ENCODE results near the gene CDH24. TPM values are rescaled to one million over a fixed set of nuclear protein-coding genes. Genes with fewer than 3 reads are reported as not detected.

Gene CDH24
- total and polyA plus RNA-seq, 2 donors (not counting 1 experiment from before 2014, with no cell fraction given): 0.96 to 1.0 TPM

GRCh38 chr14:23101213-23101970, 44.1 kb upstream of the CDH24 start:
- H3K27ac Mint-ChIP-seq: no peak overlapping the region
- POLR2A ChIA-PET: interaction anchor here (0.5 kb wide), 1 partner anchor 28 kb away, joined by 5 read pairs; no protein-coding TSS in a partner anchor
- Histone ChIP-seq H3K9me3 (ENCODE audit: control extremely low read depth in 1 of 3, control insufficient read depth in 2 of 3, insufficient read depth in 1 of 3, low read length in 2 of 3) (no peaks in the 10 kb centered on the region), H3K4me1 (ENCODE audit: control insufficient read depth in 2 of 2, insufficient read depth in 2 of 2, low read length in 2 of 2) (peaks cover 7 to 9% of the 10 kb centered on the region in 2 donors), H3K4me2 (replicated peaks; ENCODE audit: low read depth, low read length, poor library complexity, severe bottlenecking) (no peak overlapping the region), H3K36me3 (replicated peaks in 1 of 2; ENCODE audit: control extremely low read depth in 1 of 2, control insufficient read depth in 1 of 2, extremely low read depth in 1 of 2, insufficient read depth in 2 of 2, low read length in 1 of 2) (peaks cover 5 to 25% of the 10 kb centered on the region in 2 experiments), H4K20me1 (ENCODE audit: control insufficient read depth, insufficient read depth, low read length, poor library complexity, severe bottlenecking) (peaks cover 5% of the 10 kb centered on the region), H3K27ac (ENCODE audit: low read length in 2 of 2) (no peak overlapping the region), H3K27me3 (replicated peaks in 1 of 4; ENCODE audit: control extremely low read depth in 1 of 4, control insufficient read depth in 3 of 4, insufficient read depth in 4 of 4, low read length in 3 of 4) (no peaks in the 10 kb centered on the region), H2AFZ (ENCODE audit: insufficient read depth, low read depth, low read length, poor library complexity, severe bottlenecking) (no peak overlapping the region), H3K4me3 (ENCODE audit: control extremely low read depth in 1 of 5, extremely low read depth in 1 of 5, insufficient read depth in 1 of 5, low read depth in 2 of 5, low read length in 4 of 5) (no peak overlapping the region), H3K79me2 (ENCODE audit: control insufficient read depth, insufficient read depth, low read length) (peaks cover 35% of the 10 kb centered on the region), H3K9ac (ENCODE audit: low read length) (no peak overlapping the region)
- intact Hi-C loops (cut with micrococcal nuclease): no loop called here
- H3K27me3 Mint-ChIP-seq: no peaks in the 10 kb centered on the region
- no peaks in the 10 kb centered on the region for H3K9me3 Mint-ChIP-seq (ENCODE audit: insufficient read depth)
- no peak for DNase-seq
- no peak for TF ChIP-seq EZH2 (IDR thresholded peaks at IDR 0.05; ENCODE audit: borderline replicate concordance, insufficient read depth, low read depth, low read length, poor library complexity, severe bottlenecking)
- no peak for ATAC-seq (ENCODE audit: low read depth)
- WGBS (ENCODE audit: insufficient coverage): 100% methylated on average over 1 of the region's 6 CpGs
- H3K4me1 Mint-ChIP-seq: peaks cover 21% of the 10 kb centered on the region
- H3K4me3 Mint-ChIP-seq: no peak overlapping the region
- CTCF ChIA-PET: interaction anchor here (1.7 kb wide), 1 partner anchor 33 kb away, joined by 5 read pairs; no protein-coding TSS in a partner anchor

DNA sequence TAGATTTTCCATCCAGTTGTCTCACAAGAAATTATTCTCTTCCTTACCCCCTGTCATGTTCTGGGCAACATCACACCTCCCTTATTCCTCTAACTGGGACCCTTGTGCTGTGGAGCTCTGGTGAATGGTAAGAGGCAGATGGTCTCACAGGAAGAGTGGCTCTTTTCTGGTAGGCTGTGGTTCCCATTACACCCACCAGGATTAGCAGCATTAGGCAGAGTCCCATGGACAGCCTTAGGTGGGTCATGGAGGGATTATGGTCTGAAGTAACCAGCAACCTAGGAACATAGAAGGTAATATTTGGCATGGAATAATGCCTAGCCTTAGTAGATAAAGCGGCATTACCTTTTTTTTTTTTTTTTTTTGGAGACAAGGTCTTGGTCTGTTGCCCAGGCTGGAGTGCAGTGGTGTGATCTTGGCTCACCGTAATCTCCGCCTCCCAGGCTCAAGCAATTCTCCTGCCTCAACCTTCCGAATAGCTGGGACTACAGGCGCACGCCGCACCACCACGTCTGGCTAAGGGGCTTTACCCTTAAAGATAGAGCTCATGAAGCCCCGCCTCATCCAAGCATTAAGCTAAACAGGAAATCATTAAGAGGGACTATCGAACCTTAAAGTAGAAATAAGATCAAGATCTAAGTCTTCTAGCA, 42.0 kb upstream of the CDH24 start:
- CTCF ChIA-PET: interaction anchor here (0.6 to 0.8 kb wide), 2 partner anchors 22 to 172 kb away, joined by 3 to 5 read pairs; no protein-coding TSS in a partner anchor
- no peak overlapping the region for H2AFZ ChIP-seq (ENCODE audit: insufficient read depth, low read depth, low read length, poor library complexity, severe bottlenecking)
- ATAC-seq (ENCODE audit: low read depth) (no peak), DNase-seq (no peak)
- peaks cover 8% of the 10 kb centered on the region for H4K20me1 ChIP-seq (ENCODE audit: control insufficient read depth, insufficient read depth, low read length, poor library complexity, severe bottlenecking)
- no peak overlapping the region for H3K4me2 ChIP-seq (replicated peaks; ENCODE audit: low read depth, low read length, poor library complexity, severe bottlenecking)
- no peak for TF ChIP-seq EZH2 (IDR thresholded peaks at IDR 0.05; ENCODE audit: borderline replicate concordance, insufficient read depth, low read depth, low read length, poor library complexity, severe bottlenecking)
- TF ChIP-seq, protein P1, sequence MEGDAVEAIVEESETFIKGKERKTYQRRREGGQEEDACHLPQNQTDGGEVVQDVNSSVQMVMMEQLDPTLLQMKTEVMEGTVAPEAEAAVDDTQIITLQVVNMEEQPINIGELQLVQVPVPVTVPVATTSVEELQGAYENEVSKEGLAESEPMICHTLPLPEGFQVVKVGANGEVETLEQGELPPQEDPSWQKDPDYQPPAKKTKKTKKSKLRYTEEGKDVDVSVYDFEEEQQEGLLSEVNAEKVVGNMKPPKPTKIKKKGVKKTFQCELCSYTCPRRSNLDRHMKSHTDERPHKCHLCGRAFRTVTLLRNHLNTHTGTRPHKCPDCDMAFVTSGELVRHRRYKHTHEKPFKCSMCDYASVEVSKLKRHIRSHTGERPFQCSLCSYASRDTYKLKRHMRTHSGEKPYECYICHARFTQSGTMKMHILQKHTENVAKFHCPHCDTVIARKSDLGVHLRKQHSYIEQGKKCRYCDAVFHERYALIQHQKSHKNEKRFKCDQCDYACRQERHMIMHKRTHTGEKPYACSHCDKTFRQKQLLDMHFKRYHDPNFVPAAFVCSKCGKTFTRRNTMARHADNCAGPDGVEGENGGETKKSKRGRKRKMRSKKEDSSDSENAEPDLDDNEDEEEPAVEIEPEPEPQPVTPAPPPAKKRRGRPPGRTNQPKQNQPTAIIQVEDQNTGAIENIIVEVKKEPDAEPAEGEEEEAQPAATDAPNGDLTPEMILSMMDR (IDR thresholded peaks at IDR 0.05): no peak
- H3K27me3 Mint-ChIP-seq: no peaks in the 10 kb centered on the region
- H3K9me3 ChIP-seq (ENCODE audit: control extremely low read depth in 1 of 3, control insufficient read depth in 2 of 3, insufficient read depth in 1 of 3, low read length in 2 of 3): no peaks in the 10 kb centered on the region
- peaks cover 5 to 25% of the 10 kb centered on the region in 2 experiments for H3K36me3 ChIP-seq (replicated peaks in 1 of 2; ENCODE audit: control extremely low read depth in 1 of 2, control insufficient read depth in 1 of 2, extremely low read depth in 1 of 2, insufficient read depth in 2 of 2, low read length in 1 of 2)
- no peak overlapping the region for H3K4me3 ChIP-seq (ENCODE audit: control extremely low read depth in 1 of 5, extremely low read depth in 1 of 5, insufficient read depth in 1 of 5, low read depth in 2 of 5, low read length in 4 of 5)
- H3K79me2 ChIP-seq (ENCODE audit: control insufficient read depth, insufficient read depth, low read length): peaks cover 51% of the 10 kb centered on the region
- POLR2A ChIA-PET: no interaction called here
- H3K4me1 ChIP-seq (ENCODE audit: control insufficient read depth in 2 of 2, insufficient read depth in 2 of 2, low read length in 2 of 2): peaks cover 7 to 12% of the 10 kb centered on the region in 2 donors
- intact Hi-C loops (cut with micrococcal nuclease): loop anchor here (10.0 kb wide), 4 partner anchors 455 to 1835 kb away; partner anchors contain the start of genes EMC9, HNRNPC, PSME2 and RNF31
- H3K4me1 Mint-ChIP-seq: peaks cover 20% of the 10 kb centered on the region
- no peak overlapping the region for H3K9ac ChIP-seq (ENCODE audit: low read length)
- no peak overlapping the region for H3K27ac Mint-ChIP-seq
- no peak overlapping the region for H3K4me3 Mint-ChIP-seq
- H3K9me3 Mint-ChIP-seq (ENCODE audit: insufficient read depth): no peaks in the 10 kb centered on the region
- H3K27ac ChIP-seq (ENCODE audit: low read length in 2 of 2): no peak overlapping the region
- no peaks in the 10 kb centered on the region for H3K27me3 ChIP-seq (replicated peaks in 1 of 4; ENCODE audit: control extremely low read depth in 1 of 4, control insufficient read depth in 3 of 4, insufficient read depth in 4 of 4, low read length in 3 of 4)
- 100% methylated on average over 4 of the region's 10 CpGs for WGBS (ENCODE audit: insufficient coverage)

Data from B cell (primary cell).